K562 (cell line): Measurements from ENCODE around the gene DDIT3. TPM values are rescaled to one million over a fixed set of nuclear protein-coding genes. Genes with fewer than 3 reads are reported as not detected.

Experiments
- ATF2 ChIP-seq: sonication (generic); formaldehyde crosslinking; IDR thresholded peaks from 2 replicates; pipeline ENCODE4 v1.8.1; 2022; ENCODE audit warnings: missing genetic modification reagents
- ATF7 ChIP-seq: fragments of 450-650 bp; IDR thresholded peaks from 2 replicates; pipeline ENCODE4 v1.7.1; 2014; ENCODE audit warnings: mild to moderate bottlenecking, moderate library complexity
- CBFA2T2 ChIP-seq: fragments of 450-650 bp; conservative IDR thresholded peaks from 2 replicates; pipeline ENCODE4 v1.6.1; 2017; ENCODE audit warnings: mild to moderate bottlenecking
- CBX8 ChIP-seq: fragments of 200-600 bp; sonication (generic); IDR thresholded peaks from 2 replicates; pipeline ENCODE4 v1.6.1; 2012; ENCODE audit warnings: borderline replicate concordance, mixed run types, low read depth, mild to moderate bottlenecking, moderate library complexity, mixed read lengths, low read length, control low read depth, inconsistent platforms; ENCODE audit not compliant: poor library complexity, severe bottlenecking; ENCODE audit errors: extremely low read depth
- CCAR2 ChIP-seq: fragments of 200-400 bp; formaldehyde crosslinking; IDR thresholded peaks from 2 replicates; pipeline ENCODE4 v1.6.1; 2017; ENCODE audit warnings: mild to moderate bottlenecking, low read depth, low read length
- CHAMP1 ChIP-seq: fragments of 450-650 bp; IDR thresholded peaks from 2 replicates; pipeline ENCODE4 v1.6.1; 2016; ENCODE audit warnings: mild to moderate bottlenecking
- CHD2 ChIP-seq: IDR thresholded peaks from 2 replicates; pipeline ENCODE4 v1.6.1; 2011; ENCODE audit warnings: low read depth, low read length
- CXXC5 ChIP-seq: fragments of 250-450 bp; sonication (Bioruptor Pico); IDR thresholded peaks from 2 replicates; pipeline ENCODE4 v1.8.0; 2022; ENCODE audit warnings: inconsistent platforms, mild to moderate bottlenecking, moderate library complexity
- DPF2 ChIP-seq: fragments of 450-650 bp; IDR thresholded peaks from 2 replicates; pipeline ENCODE4 v1.6.1; 2016
- IRF2 ChIP-seq: sonication (generic); formaldehyde crosslinking; IDR thresholded peaks from 2 replicates; pipeline ENCODE4 v1.8.1; 2022; ENCODE audit warnings: mild to moderate bottlenecking, missing genetic modification reagents
- KDM5B ChIP-seq: fragments of 200-600 bp; sonication (generic); IDR thresholded peaks from 2 replicates; pipeline ENCODE4 v1.6.1; 2012; ENCODE audit warnings: low read depth, mild to moderate bottlenecking, moderate library complexity, low read length, control low read depth, inconsistent platforms; ENCODE audit not compliant: insufficient replicate concordance
- MAFF ChIP-seq: IDR thresholded peaks from 2 replicates; pipeline ENCODE4 v1.6.1; 2012; ENCODE audit warnings: low read length, improper control_type of control experiment
- MCM5 ChIP-seq: fragments of 450-650 bp; IDR thresholded peaks from 2 replicates; pipeline ENCODE4 v1.6.1; 2016; ENCODE audit warnings: low read depth
- MITF ChIP-seq: IDR thresholded peaks from 2 replicates; pipeline ENCODE4 v1.6.1; 2014; ENCODE audit warnings: antibody characterized with exemption
- NEUROD1 ChIP-seq: fragments of 150-350 bp; IDR thresholded peaks from 2 replicates; pipeline ENCODE4 v1.6.1; 2014; ENCODE audit warnings: borderline replicate concordance, low read length, low read depth; ENCODE audit not compliant: partially characterized antibody
- NR3C1 ChIP-seq: sonication (generic); formaldehyde crosslinking; IDR thresholded peaks from 2 replicates; pipeline ENCODE4 v1.8.1; 2022; ENCODE audit warnings: missing genetic modification reagents
- RAD51 ChIP-seq: fragments of 450-650 bp; IDR thresholded peaks from 2 replicates; pipeline ENCODE4 v1.7.1; 2016; ENCODE audit warnings: low read depth, mild to moderate bottlenecking, borderline replicate concordance
- RUNX1 ChIP-seq: sonication (generic); IDR thresholded peaks from 2 replicates; pipeline ENCODE4 v1.6.1; 2016; ENCODE audit warnings: antibody characterized with exemption, low read depth
- SIN3B ChIP-seq: fragments of 450-650 bp; IDR thresholded peaks from 2 replicates; pipeline ENCODE4 v1.6.1; 2017; ENCODE audit warnings: low read depth, mild to moderate bottlenecking, moderate library complexity
- SP2 ChIP-seq: IDR thresholded peaks from 2 replicates; pipeline ENCODE4 v1.6.1; 2011; ENCODE audit warnings: mild to moderate bottlenecking, low read depth, low read length, moderate library complexity; ENCODE audit not compliant: poor library complexity, severe bottlenecking; ENCODE audit errors: extremely low read depth
- SREBF1 ChIP-seq: fragments of 150-350 bp; IDR thresholded peaks from 2 replicates; pipeline ENCODE4 v1.6.1; 2014; ENCODE audit warnings: antibody characterized with exemption, low read depth, low read length, borderline replicate concordance
- TRIM24 ChIP-seq, 2 experiments: fragments of 450-650 bp; IDR thresholded peaks; 2 replicates each; pipeline ENCODE4 v1.6.1; 2016
- TSC22D4 ChIP-seq: fragments of 450-650 bp; IDR thresholded peaks from 2 replicates; pipeline ENCODE4 v1.6.1; 2016; ENCODE audit warnings: missing genetic modification characterization, missing biosample characterization, control low read depth
- XRCC3 ChIP-seq: fragments of 450-650 bp; IDR thresholded peaks from 2 replicates; pipeline ENCODE4 v1.6.1; 2017; ENCODE audit warnings: mild to moderate bottlenecking, moderate library complexity
- ZNF511 ChIP-seq: sonication (generic); formaldehyde crosslinking; IDR thresholded peaks from 2 replicates; pipeline ENCODE4 v1.8.0; 2022; ENCODE audit warnings: mild to moderate bottlenecking, missing genetic modification reagents
- ZNF57 ChIP-seq: fragments of 450-650 bp; formaldehyde crosslinking; IDR thresholded peaks from 2 replicates; pipeline ENCODE4 v1.4.0; 2020; ENCODE audit warnings: mild to moderate bottlenecking, moderate library complexity
- ZNF699 ChIP-seq: fragments of 250-450 bp; sonication (Bioruptor Pico); IDR thresholded peaks from 2 replicates; pipeline ENCODE4 v1.8.0; 2021; ENCODE audit warnings: mild to moderate bottlenecking, moderate library complexity; ENCODE audit not compliant: insufficient replicate concordance
- polyA plus RNA-seq, 8 experiments: library from polyadenylated mRNA; depleted of rRNA in 4 of 8; stranded (reverse) in 5 of 8; unstranded in 3 of 8; fragments of >200 nt; fragmentation: Nextera tagmentation in 2 of 8; fragmentation: Illumina TruSeq in 1 of 8; extraction: Ambion mirVana in 2 of 8; extraction: Trizol in 1 of 8; gene quantifications; 2 replicates each; pipeline versions ENCODE4 v1.2.1 to v1.2.3, GENCODE V29; 2011 to 2014; ENCODE audit warnings: inconsistent platforms in 1 of 8, missing spikeins in 1 of 8
- total RNA-seq, 7 experiments: library from RNA; depleted of rRNA in 6 of 7; stranded (reverse); fragments of >200 nt in 6 of 7; fragmentation: Illumina TruSeq in 2 of 7; extraction: Trizol in 2 of 7; gene quantifications; 2 replicates each; pipeline versions ENCODE4 v1.2.1 to v1.2.3, GENCODE V29; 2011 to 2021; ENCODE audit warnings: low replicate concordance in 1 of 7

Gene DDIT3
- total and polyA plus RNA-seq, 9 of the 15 experiments (the other 6 are each of a cell fraction or from before 2014, with no cell fraction given) = 59.1 to 272 (median 89.9) TPM

GRCh38 chr12:57552306-57552651, 32.0 kb upstream of the DDIT3 start (continued):
- TF ChIP-seq ZNF511 (CRISPR knock-in tag) = no peak
- no peak for TF ChIP-seq CCAR2
- no peak for TF ChIP-seq MAFF
- no peak for TF ChIP-seq TSC22D4 (tag)
- TF ChIP-seq SREBF1 = no peak
- no peak for TF ChIP-seq KDM5B
- no peak for TF ChIP-seq CBX8
- no peak for TF ChIP-seq SIN3B
- no peak for TF ChIP-seq SP2
- TF ChIP-seq NEUROD1 = no peak
- no peak for TF ChIP-seq NR3C1
- TF ChIP-seq ATF2 (CRISPR knock-in tag) = no peak
- TF ChIP-seq ATF7 = no peak
- TF ChIP-seq RAD51 = no peak
- no peak for TF ChIP-seq ZNF57 (CRISPR knock-in tag)
- peak; percentile 68 to 82 for TF ChIP-seq TRIM24 (IDR thresholded peaks at IDR 0.05)
- no peak for TF ChIP-seq ZNF699 (CRISPR knock-in tag)
- TF ChIP-seq CHAMP1 = peak; percentile 69; the same call in 1 of the 2 replicates
- TF ChIP-seq IRF2 = no peak
- TF ChIP-seq MCM5 = no peak
- TF ChIP-seq MITF = no peak
- TF ChIP-seq CBFA2T2 = peak; percentile 95
- TF ChIP-seq CXXC5 = peak; percentile 57
- no peak for TF ChIP-seq CHD2
- no peak for TF ChIP-seq XRCC3
- no peak for TF ChIP-seq RUNX1
- TF ChIP-seq DPF2 = peak; percentile 92
